ENCODE measurements around the gene EXD1. TPM values are rescaled to one million over a fixed set of nuclear protein-coding genes. Genes with fewer than 3 reads are reported as not detected.

Gene EXD1
- total and polyA plus RNA-seq, 7 donors = 0.03 TPM; not detected in 6

- Histone ChIP-seq H3K4me3 (no peak overlapping the region), H3K27me3 (no peaks in the 10 kb centered on the region), H3K27ac (no peak overlapping the region), H3K9me3 (no peaks in the 10 kb centered on the region), H3K36me3 (no peaks in the 10 kb centered on the region), H3K4me1 (no peaks in the 10 kb centered on the region)
- intact Hi-C loops (cut with DNase I) = no loop called here
- TF ChIP-seq POLR2A (IDR thresholded peaks at IDR 0.05) (no peak), EP300 (IDR thresholded peaks at IDR 0.05) (no peak), POLR2AphosphoS5 (IDR thresholded peaks at IDR 0.05) (no peak)
- TF ChIP-seq, protein P1, sequence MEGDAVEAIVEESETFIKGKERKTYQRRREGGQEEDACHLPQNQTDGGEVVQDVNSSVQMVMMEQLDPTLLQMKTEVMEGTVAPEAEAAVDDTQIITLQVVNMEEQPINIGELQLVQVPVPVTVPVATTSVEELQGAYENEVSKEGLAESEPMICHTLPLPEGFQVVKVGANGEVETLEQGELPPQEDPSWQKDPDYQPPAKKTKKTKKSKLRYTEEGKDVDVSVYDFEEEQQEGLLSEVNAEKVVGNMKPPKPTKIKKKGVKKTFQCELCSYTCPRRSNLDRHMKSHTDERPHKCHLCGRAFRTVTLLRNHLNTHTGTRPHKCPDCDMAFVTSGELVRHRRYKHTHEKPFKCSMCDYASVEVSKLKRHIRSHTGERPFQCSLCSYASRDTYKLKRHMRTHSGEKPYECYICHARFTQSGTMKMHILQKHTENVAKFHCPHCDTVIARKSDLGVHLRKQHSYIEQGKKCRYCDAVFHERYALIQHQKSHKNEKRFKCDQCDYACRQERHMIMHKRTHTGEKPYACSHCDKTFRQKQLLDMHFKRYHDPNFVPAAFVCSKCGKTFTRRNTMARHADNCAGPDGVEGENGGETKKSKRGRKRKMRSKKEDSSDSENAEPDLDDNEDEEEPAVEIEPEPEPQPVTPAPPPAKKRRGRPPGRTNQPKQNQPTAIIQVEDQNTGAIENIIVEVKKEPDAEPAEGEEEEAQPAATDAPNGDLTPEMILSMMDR (IDR thresholded peaks at IDR 0.05) = no peak
- no peak for DNase-seq
Observed at GRCh38 chr15:41169086-41169485, 61.5 kb downstream of the EXD1 start.

GRCh38 chr15:41161736-41162135 is 68.8 kb downstream of the EXD1 start:
- no peaks in the 10 kb centered on the region for H3K9me3 ChIP-seq
- H3K4me3 ChIP-seq = no peak overlapping the region
- no peak for DNase-seq
- H3K27me3 ChIP-seq = no peaks in the 10 kb centered on the region
- WGBS, 2 donors = 56 to 85% methylated on average over 1 of the region's 1 CpG
- no peaks in the 10 kb centered on the region for H3K36me3 ChIP-seq
- H3K27ac ChIP-seq = no peak overlapping the region
- intact Hi-C loops (cut with DNase I) = no loop called here
- no peaks in the 10 kb centered on the region for H3K4me1 ChIP-seq
- TF ChIP-seq, protein P1 (IDR thresholded peaks at IDR 0.05) = no peak
- no peak for TF ChIP-seq EP300 (IDR thresholded peaks at IDR 0.05)
- TF ChIP-seq POLR2AphosphoS5 (IDR thresholded peaks at IDR 0.05) = no peak
- no peak for TF ChIP-seq POLR2A (IDR thresholded peaks at IDR 0.05)

DNA sequence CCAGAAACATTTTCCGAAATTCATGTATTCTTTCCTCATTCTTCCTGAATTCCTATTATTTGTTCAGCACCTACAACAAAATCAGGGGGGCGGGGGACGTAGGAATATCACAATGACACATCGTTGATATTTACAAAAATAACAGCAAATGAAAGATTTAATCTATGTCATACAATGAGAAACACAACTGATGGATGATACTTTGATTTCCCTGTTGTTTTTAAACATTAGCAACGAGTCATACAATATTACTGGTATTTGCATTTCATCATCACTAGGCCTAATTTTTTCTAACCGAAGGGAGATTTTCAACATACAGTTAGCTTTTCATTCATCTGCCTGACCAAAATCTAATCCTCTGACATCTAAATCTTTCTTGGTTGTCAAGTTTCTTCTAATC is 69.2 kb downstream of the EXD1 start:
- intact Hi-C loops (cut with DNase I) = no loop called here
- no peak for DNase-seq
- no peak for TF ChIP-seq POLR2AphosphoS5 (IDR thresholded peaks at IDR 0.05)
- TF ChIP-seq, protein P1 (IDR thresholded peaks at IDR 0.05) = no peak
- no peak for TF ChIP-seq POLR2A (IDR thresholded peaks at IDR 0.05)
- TF ChIP-seq EP300 (IDR thresholded peaks at IDR 0.05) = no peak
- no peak overlapping the region for H3K4me3 ChIP-seq
- no peaks in the 10 kb centered on the region for H3K27me3 ChIP-seq
- no peaks in the 10 kb centered on the region for H3K4me1 ChIP-seq
- H3K27ac ChIP-seq = no peak overlapping the region
- no peaks in the 10 kb centered on the region for H3K36me3 ChIP-seq
- 82% methylated on average over 6 of the region's 6 CpGs for WGBS, 2 donors
- no peaks in the 10 kb centered on the region for H3K9me3 ChIP-seq

GRCh38 chr15:41160639-41161315 is 69.8 kb downstream of the EXD1 start:
- Histone ChIP-seq H3K27me3 (no peaks in the 10 kb centered on the region), H3K27ac (no peak overlapping the region), H3K9me3 (no peaks in the 10 kb centered on the region), H3K4me3 (no peak overlapping the region), H3K36me3 (no peaks in the 10 kb centered on the region), H3K4me1 (no peaks in the 10 kb centered on the region)
- no peak for TF ChIP-seq EP300 (IDR thresholded peaks at IDR 0.05)
- TF ChIP-seq, protein P1 (IDR thresholded peaks at IDR 0.05) = no peak
- TF ChIP-seq POLR2A (IDR thresholded peaks at IDR 0.05) = no peak
- no peak for TF ChIP-seq POLR2AphosphoS5 (IDR thresholded peaks at IDR 0.05)
- 90% methylated on average over 15 of the region's 15 CpGs for WGBS, 2 donors
- intact Hi-C loops (cut with DNase I) = no loop called here
- DNase-seq = no peak

DNA sequence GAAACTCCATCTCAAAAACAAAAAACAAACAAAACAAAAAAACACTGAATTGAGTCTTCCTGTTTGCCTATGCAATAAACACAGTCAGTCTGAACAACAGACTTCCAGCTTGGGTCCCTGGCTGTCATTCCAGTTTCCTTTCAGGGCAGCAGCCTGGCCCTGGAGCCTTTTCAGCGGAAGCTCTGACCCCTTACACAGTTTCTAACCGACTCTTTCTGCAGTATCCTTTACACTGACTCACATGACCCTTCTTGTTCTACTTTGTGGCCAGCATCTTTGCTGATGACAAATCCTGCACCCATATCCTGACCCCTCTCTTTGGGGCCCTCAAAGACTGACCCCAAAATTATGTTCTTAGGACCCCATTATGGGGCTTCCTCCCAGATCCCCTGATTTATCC is 76.1 kb downstream of the EXD1 start:
- H3K4me3 ChIP-seq = no peak overlapping the region
- no peaks in the 10 kb centered on the region for H3K27me3 ChIP-seq
- H3K36me3 ChIP-seq = no peaks in the 10 kb centered on the region
- TF ChIP-seq POLR2A (IDR thresholded peaks at IDR 0.05) (no peak), POLR2AphosphoS5 (IDR thresholded peaks at IDR 0.05) (no peak), EP300 (IDR thresholded peaks at IDR 0.05) (no peak)
- TF ChIP-seq, protein P1 (IDR thresholded peaks at IDR 0.05) = no peak
- no peaks in the 10 kb centered on the region for H3K4me1 ChIP-seq
- H3K27ac ChIP-seq = no peak overlapping the region
- DNase-seq = no peak
- WGBS, 2 donors = 56 to 63% methylated on average over 2 of the region's 2 CpGs
- intact Hi-C loops (cut with DNase I) = no loop called here
- H3K9me3 ChIP-seq = no peaks in the 10 kb centered on the region
